ENCODE measurements around the gene SORCS3. TPM values are rescaled to one million over a fixed set of nuclear protein-coding genes. Genes with fewer than 3 reads are reported as not detected.

The SORCS3 gene
- total RNA-seq, 1 experiment from 2014 or later: not detected

DNA sequence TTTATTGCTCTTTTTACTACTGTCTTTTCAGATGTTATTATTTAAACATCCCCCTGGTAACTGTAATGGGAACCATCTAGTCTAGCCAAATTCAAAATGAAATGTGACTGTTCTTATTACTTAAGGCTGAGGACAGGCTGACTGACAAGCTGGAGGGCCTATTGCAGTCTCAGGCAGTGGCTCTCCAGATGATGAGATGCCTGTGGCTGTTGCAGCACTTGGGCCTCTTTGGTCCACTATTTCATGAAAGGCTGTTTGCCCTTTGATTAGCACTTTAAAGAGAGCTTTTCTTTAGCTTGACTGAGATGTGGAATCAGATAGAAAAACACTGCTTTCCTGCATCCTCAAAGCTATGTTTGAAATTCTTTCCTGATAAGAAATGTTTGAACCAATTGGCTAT, 540.5 kb downstream of the SORCS3 start:
- no peak for DNase-seq (ENCODE audit: low read depth)

DNA sequence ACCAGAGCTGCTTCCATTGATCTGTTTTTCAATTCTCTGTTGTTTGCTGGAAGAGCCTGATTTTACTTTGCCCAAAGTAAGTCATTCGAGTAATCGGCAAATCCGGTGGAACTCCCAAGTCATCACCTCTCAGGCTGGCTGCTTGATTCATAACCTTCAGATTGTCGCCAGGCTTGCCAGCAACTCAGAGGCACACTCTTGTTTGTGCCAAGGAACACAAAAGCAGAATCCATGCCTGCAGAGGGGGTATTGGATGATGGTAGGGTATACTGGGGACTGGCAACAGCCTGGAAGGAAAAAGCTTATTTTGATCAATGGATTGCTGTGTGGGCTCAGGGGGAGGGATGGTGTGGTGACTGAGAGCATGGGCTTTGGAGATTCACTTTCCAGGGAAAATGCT, 542.4 kb downstream of the SORCS3 start:
- DNase-seq (ENCODE audit: low read depth): no peak

DNA sequence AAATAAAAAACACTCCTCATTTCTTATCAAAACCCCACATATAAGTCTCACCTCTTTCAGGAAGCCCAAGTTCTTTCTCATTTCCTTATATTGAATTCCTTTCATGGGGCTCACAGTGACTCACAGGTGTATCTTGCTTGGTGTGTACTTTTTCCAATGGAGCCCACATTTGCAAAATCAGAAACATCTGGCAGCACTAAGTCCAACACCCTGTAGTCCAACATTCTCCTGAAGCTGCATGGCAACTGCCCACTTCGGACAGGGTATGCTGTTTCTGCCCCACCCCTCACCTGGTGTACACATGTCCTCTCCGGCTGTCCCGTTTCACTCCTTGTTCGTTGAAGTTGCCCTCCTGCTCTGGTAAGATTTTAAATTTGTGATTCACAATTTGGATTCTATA, 544.1 kb downstream of the SORCS3 start:
- peak; percentile 5 for DNase-seq (ENCODE audit: low read depth)

DNA sequence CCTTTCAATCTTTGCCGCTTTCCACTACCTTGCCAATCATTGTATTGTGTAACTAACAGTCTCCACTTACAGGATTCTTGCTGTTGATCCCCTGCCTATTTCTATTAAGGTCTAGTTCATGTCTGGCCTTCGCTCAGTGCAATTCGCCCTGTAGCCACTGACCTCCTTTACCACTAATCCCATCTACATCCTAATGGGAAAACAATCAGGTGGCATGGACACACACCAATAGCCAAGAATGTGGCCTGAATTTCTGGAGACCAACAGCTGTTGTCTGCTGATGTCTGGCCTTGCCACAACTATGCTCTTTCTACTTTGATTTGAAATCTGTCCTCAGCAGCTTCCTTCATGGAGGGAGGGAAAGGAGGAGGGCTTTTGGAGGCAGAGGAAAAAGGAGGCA, 546.2 kb downstream of the SORCS3 start:
- peak; percentile 65 for DNase-seq (ENCODE audit: low read depth)

DNA sequence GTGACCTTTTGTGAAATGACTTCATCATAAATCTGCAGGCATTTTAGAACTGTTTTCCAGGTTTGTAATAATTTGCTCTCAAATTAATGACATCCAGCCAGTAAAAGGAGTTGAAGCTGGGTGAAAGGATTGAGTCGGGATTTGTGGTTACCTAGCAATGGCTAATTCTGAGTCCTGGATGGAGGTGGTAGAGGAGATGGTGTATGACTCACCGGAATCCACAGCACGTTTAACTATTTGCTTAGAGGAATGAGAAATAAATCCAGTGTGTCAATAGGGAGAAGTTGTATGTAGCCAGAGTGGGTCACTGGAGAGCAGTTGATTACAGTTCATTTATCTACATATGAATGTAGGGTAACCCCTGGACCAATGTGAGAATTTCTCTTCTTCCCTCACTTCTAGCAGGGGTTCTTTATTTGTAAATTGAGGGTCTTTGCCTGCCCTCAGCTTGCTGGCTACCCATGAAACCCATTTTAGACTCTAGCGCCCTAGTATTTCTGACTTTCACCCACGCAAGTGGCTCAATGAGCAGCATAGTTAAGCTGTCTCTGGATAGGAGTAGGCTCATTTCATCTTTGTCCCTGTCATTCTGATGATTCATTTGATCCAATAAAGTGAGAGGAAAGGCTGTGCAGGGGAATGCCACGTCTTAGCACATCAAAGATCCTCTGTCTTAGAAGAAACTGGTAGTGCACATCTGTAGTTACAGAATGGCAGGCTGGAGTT, 547.8 kb downstream of the SORCS3 start:
- DNase-seq (ENCODE audit: low read depth): peak; percentile 83

DNA sequence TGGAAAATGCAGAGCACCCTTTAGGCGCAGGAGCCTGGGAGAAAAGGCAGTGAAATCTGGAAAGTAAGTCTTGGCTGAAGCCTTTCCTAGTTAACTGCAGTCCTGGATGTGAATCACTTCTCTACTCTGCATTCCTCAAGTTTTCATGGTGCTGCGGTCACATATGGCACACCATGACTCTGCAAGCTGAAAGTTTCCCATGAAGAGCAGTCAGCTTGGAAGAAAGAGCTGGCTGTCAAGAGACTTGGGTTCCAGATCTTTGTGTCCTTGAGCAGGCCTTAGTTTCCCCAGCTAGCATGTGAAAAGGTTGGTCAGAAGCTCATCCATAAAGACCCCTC, 548.3 kb downstream of the SORCS3 start:
- DNase-seq (ENCODE audit: low read depth): peak; percentile 79

DNA sequence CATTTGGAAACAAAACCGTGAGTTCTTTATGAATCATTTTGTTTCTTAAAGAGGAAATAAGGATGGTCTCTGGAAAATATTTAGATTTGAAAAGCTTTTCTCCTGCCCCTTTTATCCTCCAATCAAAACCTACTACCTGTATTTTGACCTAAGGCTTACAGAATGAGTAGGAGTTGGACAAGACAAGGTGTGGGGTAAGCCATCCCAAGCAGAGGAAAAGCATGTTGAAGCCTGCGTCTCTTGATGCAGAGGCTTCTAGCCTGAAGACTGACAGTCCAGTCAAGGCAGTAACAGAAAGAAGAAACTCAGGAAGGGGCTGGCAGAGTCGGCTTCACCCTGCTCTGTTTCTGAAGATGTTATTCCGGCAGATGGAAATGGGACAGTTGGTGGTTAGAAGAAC, 551.1 kb downstream of the SORCS3 start:
- DNase-seq (ENCODE audit: low read depth): no peak

DNA sequence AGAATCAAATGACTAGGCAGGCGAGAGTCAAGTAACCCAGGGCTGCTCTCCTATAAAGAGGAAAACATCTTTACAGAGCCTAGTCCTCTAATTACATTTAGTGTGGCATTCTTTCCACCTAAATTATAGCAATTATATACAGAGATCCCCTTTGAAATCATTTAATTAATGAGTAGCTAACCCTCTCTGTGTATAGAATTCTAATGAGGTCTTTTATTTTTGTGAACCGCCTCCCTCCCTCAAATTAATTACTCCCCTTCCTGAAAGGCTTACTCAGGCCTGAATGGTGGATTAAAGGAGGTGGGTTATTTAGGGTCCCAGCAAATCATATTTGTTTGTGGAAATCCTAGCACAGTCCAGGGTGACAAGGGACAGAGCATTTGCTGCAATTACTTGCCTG, 551.8 kb downstream of the SORCS3 start:
- DNase-seq (ENCODE audit: low read depth): no peak

DNA sequence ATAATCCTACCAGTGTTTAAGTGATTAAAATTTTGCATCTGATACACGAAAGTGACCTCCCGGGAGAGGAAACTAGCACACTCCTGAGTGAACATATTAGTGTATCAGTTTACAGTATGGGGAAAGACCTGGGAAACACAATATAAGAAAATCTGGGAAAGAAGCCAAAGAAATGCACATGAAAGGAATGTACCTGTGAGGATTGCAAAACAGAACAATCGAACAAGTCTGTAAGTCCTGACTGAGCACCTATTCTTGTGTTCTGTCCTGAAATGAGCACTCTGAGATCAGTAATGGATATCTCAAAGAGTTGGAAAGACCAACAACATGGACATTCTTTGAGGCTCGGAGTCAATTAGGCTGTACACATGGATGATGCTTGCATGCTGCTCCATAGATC, 554.7 kb downstream of the SORCS3 start:
- DNase-seq (ENCODE audit: low read depth): no peak

DNA sequence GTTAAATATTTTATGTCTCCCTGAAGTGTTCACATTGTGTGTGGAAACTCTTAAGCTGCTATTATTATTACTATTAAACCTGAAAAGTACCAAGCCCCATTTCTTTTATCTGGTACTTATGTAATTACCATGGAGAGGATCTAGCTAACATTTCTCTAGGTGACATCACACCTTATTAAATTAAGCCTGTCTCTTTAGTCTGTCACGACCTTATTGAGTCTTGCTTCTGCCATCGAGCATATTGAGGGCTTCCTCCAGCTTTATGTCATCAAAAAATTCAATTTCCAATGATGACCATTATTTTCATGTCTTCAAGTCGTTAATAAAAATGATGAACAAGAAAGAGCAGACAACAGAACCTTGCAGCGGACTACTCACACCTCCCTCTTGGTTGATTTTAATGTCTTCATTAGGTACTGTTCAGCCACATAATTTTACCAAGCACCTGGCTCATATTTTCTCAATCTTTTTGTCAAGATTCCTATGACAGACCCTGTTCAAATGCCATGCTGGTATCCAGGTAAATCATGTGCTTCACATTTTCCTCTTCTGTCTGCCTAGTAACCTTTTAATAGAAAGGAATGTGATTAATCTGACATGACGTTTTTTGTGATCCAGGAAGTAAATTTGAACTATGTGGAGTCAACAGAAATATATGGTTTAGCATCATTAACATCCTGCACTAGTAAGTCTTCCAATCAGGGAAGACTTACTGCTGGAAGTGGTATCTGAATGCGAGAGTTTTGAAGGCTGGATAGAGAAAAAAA, 556.7 kb downstream of the SORCS3 start:
- no peak for DNase-seq (ENCODE audit: low read depth)

DNA sequence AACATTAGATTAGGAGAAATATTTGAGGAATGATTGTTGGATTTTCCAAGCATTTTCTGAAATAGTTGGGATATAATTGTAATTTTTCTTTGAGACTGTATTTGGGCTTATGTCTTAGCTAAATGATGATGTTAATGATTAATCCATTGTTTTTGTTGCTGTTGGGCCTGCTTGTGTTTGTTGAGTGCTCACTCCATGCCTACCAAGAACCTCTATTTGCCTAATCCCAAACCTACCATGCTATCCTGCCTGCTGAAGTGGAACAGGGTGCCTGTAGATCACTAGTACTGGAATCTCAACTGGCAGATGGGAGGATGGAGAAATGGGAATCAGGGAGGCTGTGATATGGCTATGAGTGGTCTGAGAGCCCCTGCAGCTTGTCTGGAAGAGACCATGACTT, 565.5 kb downstream of the SORCS3 start:
- no peak for DNase-seq (ENCODE audit: low read depth)

DNA sequence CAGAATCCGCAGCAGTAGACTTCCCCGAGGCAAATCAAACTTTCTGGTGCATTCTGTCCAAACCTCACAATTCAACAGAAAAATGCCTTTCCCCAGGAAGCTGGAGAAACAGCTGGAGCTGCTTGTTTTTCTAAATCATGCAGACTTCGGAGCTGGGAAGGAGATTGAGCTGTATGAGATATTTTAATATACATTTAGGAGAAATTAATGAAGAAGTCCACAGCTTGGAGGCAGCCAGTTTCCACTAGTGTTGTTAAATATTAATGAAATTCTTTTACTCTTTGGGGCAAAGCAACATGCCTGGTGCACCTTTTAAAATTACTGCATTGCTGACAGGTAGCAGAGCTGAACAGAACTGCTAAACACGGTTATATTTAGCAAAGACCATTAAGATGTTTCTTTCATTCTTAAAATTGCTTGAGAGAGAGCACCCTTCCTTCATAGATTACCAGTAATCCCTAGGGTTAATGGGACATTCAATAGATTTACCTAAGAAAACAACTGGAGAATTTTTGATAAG, 566.4 kb downstream of the SORCS3 start:
- no peak for DNase-seq (ENCODE audit: low read depth)

DNA sequence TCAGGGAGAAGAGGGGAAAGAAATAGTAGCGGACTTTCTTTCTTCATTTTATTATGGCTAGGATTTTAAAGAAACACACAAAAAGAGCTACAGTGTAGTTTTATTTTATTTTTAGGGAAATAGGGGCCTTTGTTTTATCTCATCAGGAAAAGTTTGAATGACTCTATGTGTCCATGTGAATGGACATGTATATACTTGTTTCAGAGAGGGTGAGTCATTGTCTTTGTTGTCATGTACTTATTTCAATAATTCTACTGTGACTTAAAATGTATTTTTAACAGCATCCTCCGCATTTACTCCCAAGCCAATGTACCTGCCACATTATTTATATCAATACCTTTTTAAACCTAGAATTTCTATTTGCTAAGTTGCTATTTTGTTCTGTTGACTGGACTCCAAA, 569.5 kb downstream of the SORCS3 start:
- DNase-seq (ENCODE audit: low read depth): no peak

DNA sequence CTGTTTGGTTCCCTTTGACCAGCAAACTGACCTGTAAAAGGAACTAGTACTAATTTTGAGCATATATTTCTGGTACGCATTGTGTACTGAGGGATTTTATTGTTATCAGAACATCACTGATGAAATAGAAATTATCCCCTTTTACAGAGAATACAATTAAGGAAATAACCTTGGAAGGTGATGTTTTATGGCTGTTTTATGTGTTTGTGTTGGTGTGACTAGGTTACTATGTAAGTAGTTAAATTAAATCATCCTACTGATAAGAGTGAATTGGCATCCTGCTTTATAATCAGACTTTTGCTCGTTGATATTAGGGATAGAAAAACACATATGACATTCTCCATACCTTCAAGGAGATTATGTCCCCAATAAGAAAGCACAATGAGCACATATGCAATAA, 596.6 kb downstream of the SORCS3 start:
- DNase-seq (ENCODE audit: low read depth): no peak

DNA sequence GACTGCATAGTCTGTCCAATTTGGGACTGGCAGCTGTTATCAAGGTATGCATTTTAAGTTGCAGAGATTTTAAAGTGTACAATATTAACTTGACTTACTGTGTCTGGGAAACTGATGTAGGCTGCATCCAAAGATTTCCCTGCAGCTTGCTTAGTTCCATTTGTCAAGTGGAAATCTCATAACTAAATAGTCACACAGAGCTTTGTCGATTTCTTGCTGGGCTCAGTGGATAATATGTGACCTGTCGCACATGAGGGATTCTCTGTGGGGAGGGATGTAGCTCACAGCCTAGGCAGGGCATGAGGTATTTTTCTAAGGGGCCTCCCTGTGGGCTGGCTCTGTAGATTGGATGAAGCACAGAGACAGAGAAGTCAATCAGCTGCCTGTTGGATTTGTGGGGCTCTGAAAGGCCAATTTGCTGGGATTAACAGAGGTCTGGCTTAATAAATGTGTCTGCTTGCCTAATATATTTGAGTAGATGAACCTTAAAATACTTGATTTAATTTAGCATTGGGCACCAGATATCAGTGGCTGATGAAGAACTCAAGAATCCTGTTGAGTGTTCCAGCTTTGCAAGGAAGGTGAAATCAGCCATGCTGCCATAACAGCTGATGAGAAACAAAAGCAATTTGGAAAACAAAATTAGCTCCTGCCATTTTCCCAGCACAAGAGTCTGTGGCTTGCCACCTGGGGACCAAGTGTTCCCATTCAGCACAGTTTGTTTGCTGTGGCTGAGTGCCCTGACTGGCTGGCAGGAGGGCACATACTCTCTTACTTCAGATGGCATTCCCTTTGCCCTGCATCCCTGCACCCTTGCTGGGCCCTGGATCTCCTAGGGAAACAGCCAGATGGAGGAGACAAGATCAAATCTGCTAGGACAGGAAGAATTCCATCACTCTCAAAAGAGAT, 598.5 kb downstream of the SORCS3 start:
- DNase-seq (ENCODE audit: low read depth): no peak

DNA sequence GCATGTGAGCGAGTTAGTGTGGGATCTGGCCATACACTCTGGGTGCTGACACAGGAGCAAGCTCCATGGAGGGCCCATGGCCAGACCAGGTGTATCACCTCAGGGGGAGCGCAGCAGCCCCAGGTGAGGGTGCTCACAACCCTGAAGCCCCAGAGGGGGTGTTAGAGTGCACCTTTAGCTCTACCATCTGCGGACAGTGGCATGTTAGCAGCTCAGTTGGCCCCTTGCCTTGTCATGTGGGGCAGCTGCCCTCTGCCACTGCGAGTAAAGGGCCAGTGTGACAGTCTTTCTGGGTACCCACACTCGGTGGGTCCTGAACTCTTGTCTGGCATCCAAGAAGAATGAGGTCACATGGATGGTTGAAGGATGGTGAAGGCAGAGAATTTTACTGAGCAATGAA, 600.2 kb downstream of the SORCS3 start:
- no peak for DNase-seq (ENCODE audit: low read depth)

DNA sequence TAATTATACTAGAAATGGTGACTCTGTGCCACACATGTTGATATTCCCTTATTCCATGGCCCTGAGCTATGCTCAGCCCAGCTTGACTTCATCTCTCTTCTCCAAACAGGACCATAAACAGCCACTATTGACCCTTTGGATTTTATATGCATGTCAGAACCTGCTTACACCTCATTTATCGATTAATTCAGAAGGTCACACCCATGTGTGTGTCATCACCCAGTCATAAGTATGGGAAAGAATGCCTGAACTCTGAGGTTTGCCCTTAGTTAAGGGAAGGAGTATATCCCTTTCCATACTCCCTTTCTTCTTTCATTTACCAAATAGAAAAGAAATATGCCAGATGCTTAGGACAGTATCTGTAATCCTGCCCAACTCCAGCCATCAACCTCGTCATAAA, 602.3 kb downstream of the SORCS3 start:
- no peak for DNase-seq (ENCODE audit: low read depth)

DNA sequence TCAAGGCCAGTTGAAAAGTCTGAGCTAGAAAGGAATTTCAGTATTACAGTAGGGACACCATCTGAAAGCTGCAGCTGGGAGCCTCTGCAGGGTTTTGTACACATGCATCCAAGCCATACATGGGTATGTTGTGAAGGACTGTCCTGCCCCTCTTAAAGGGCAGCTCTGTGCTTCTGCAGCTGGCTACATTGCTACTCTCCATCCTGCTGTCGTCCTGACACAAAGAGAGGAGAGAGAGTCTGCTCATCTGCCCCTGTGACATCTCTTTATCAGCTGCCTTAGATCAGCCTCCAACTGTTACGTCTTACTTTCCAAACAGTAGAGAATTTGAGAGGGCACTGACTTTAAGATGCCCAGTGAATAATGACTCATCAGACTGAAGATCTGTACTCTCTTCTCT, 602.7 kb downstream of the SORCS3 start:
- DNase-seq (ENCODE audit: low read depth): no peak

DNA sequence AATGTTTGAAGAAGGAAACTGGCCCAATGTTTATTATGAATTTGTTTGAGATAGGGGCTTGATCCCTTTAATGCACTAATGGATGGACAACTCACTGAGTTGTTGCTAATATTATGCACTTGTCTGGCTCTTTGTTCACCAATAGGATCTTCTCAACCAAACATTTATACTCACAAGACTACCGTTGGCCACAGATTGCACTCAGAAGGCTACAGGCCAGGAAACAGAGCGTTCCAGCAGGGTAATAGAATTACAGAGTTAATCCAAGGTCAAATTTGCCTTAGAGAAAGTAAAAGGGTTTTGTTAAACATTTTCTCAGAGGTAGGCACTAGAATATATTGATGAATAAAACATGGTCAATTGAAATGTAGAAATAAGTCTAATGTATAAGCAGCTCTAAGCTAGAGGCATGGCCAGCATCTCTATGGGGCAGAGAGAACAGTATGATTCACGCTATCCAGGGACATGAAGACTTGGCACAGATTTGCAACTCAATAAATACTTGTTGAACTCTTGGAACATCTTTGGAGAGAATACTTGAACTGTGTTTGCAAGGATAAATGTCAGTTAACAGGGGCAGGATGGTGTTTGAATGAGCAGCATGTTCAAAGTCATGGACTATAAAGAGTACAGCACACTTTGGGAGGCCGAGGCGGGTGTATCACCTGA, 606.9 kb downstream of the SORCS3 start:
- DNase-seq (ENCODE audit: low read depth): no peak

DNA sequence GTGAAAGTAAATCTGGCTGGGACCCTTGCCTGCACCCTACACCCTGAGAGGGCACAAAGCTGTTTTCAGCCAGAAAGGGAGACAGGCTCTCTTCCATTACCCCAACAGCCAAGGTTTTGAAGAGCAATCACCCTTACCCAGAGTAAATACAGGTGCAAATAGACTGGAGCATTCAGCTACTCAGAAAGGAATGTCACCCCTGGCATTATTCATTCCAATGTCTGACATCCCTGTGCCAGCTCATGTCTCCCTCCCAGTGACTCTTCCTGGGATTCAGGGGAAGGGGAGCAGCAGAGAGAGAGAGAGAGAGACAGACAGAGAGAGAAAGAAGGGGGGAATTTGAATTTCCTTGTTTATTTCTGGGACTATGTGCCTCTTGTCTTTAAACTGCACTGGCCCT, 611.8 kb downstream of the SORCS3 start:
- DNase-seq (ENCODE audit: low read depth): no peak

DNA sequence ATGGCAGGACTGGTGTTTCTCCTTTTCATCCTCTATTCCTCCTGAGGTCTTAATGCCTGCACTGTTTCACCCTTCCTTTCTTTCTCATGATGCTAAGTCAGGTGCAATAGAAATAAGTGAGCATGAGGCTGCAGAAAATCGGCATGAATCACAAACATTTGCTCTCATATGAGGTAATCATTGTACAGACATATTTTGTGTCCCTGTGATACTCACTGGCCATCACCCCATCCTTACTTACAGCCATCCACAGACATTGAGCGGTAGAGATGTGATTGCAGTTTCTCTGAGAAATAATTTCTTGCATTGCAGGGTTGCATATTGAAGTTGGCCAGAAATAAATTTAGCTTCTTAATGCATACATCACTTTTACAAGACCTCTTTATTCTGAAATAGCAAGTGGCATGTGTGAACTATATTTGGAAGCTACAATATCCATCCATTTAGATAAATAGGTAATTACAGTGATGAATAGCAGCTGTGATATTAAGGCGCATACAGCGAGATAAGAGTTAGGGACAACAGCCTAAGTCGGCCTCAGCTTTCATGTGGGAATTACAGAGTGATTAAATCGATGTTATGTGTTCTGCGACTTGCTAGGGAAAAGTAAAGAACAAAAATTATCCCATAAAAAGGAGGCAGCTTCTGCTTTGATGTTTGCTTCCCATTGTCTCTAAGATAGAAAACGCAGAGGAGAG, 612.6 kb downstream of the SORCS3 start:
- no peak for DNase-seq (ENCODE audit: low read depth)
